Anterior cingulate cortex (tissue), 58 donors: ENCODE results near the gene MASP2.
"Not testable (repeated sequence)": the region's sequence is repeated elsewhere in the genome, so short reads cannot be mapped to it uniquely, and the experiment has no call there.

Source experiments
- DNase-seq, 58 donors: peaks; one replicate each; lab custom pipeline; 2025; lab: John Stamatoyannopoulos, UW

The MASP2 gene

GRCh38 chr1:10996100-10996499 lies 50.9 kb downstream of the MASP2 start:
- no peak for DNase-seq

- no peak for DNase-seq
Measured at GRCh38 chr1:10992864-10993263, 54.2 kb downstream of the MASP2 start.

DNA sequence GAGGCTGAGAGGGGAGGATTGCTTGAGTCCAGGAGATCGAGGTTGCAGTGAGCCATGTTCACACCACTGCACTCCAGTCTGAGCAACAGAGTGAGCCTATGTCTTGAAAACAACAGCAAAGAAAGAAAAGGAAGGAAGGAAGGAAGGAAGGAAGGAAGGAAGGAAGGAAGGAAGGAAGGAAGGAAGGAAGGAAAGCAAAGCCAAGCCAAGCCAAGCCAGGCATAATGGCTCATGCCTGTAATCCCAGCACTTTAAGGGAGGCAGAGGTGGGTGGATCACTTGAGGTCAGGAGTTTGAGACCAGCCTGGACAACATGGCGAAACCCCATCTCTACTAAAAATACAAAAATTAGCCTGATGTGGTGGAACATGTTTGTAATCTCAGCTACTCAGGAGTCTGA lies 55.0 kb downstream of the MASP2 start:
- not testable (repeated sequence) for DNase-seq

DNA sequence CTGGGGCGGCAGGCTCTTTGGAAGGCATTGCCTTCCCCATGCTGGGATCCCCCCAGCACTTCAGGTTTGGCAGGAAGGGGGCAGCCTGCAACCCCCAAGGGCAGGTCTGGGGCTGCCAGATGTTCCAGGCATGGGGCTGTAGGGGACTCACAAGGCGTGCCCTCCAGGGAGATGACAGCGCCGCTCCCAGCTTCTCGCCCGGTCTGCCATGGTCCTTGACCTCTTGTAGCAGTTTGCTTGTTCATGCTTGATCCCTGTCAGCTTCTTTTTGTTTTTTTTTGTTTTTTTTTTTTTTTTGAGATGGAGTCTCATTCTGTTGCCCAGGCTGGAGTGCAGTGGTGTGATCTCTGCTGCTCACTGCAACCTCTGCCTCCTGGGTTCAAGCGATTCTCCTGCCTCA lies 56.2 kb downstream of the MASP2 start:
- DNase-seq = no peak

DNA sequence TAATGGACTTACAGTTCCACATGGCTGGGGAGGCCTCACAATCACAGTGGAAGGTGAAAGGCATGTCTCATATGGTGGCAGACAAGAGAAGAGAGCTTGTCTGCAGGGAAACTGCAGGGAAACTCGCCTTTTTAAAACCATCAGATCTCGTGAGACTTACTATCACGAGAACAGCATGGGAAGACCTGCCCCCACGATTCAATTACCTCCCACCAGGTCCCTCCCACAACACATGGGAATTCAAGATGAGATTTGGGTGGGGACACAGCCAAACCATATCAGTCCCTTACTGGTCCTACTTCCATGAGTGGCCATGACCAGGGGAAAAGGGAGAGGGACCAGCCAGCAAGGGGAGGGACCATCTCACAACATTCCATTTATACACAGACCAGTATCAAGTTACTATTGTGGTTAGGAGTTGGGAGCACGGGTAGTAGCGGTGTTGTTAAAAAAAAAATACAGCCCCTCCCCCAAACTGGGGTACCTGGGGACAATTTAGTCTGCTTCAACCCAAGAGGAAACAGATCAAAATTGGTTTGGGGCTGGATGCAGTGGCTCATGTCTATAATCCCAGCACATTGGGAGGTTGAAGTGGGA lies 57.0 kb downstream of the MASP2 start:
- DNase-seq = not testable (repeated sequence)

DNA sequence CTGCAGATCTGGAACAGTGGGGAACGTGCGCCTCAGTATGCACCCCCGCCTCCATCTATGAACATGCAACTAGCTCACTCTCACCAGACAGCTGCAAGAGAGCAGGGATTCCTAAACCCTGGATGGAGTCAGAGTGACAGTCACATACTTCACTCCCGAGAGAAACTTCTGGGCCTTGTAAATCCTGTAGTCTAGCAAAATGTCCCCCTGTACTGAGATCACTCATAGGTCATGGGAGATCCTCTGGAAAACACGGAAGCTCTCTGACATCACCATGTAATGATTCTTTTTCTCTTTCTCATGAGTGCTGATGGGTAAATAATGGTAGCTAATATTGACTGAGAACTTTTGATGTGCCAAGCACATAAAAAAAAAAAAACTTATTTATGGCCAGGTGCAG lies 57.9 kb downstream of the MASP2 start:
- no peak for DNase-seq

DNA sequence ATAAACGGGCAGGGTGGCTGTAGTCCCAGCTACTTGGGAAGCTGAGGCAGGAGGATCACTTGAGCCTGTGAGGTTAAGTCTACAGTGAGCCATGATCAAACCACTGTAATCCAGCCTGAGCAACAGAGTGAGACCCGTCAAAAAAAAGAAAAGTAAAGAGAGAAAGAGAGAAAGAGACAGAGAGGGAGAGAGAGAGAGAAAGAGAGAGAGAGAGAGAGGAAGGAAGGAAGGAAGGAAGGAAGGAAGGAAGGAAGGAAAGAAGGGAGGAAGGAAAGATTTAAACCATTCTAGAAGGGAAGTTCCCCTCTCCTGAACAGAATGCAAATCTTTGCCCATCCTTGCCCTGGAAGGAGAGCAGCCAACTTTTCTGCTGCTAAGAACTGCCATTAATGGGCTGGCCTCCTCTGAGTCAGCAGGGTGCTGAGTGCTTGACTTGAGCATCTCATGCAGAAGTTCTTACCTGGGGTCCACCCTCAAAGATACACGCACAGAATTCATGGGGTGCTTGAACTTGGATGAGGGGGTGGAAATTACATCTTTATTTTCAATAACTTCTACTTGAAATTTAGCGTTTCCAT lies 59.1 kb downstream of the MASP2 start:
- no peak for DNase-seq

DNA sequence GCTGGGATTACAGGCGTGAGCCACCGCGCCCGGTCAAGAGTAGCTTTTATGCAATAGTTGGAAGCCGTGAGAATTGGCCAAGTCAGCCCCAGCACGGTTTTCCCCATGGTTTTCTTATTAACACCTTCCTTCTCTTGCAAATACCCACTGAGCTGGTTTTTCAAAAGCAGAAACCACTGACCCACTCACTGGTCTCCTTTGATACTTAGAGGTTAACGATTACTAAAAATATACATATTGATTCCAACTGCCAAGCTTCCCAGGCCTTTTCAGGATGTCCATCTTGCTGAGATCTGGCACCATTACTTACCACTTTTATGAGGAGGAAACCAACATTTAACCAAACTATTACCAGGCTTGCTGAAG lies 60.5 kb downstream of the MASP2 start:
- no peak for DNase-seq

GRCh38 chr1:10980841-10981727 lies 66.0 kb downstream of the MASP2 start:
- DNase-seq = peak in 56 of 58 donors; percentile 3 to 90 (median 68)

- DNase-seq = peak in 57 of 58 donors; percentile 28 to 94 (median 82)
Measured at GRCh38 chr1:10980094-10980577, 66.9 kb downstream of the MASP2 start.

DNA sequence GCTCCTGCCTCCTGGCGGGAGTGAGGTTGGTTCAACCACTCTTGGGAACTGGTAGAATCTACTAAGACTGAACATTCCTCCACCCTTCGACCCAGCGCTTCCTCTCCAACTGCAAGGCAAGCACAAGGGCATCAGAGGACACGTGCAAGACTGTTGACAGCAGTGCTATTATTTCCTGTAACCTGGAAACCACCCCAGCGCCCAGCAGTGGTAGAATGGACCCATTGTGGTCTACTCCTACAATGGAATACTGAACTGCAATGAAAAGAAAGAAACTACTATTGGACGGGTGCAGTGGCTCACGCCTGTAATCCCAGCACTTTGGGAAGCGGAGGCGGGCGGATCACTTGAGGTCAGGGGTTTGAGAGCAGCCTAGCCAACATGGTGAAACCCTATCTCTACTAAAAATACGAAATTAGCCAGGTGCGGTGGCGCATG lies 67.5 kb downstream of the MASP2 start:
- peak in 53 of 58 donors; percentile 14 to 90 (median 66) for DNase-seq

DNA sequence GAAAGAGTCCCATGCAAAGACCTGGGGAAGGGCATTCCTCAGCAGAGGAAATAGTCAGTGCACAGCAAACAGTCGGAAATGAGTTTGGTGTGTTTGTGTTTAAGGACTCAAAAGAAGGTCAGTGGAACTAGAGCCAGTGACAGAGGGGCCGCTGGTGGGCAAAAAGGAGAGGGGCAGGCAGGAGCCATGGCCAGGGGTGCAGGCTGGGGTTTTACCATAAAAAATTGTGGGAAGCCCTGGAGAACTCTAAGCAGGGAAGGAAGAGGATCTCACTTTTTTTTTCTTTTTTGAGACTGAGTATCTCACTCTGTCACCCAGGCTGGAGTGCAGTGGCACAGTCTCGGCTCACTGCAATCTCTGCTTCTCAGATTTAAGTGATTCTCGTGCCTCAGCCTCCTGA lies 68.3 kb downstream of the MASP2 start:
- no peak for DNase-seq
